Retinal pigment epithelial cell (primary cell): ENCODE measurements around the gene PCDH19.

ENCODE experiments used
- DNase-seq: peaks from one replicate; pipeline ENCODE4 v3.0.0-alpha.2; 2010; ENCODE audit warnings: low read depth
- H3K4me3 ChIP-seq: 2 replicates; pipeline ENCODE4 v1.5.1; 2011; ENCODE audit warnings: mild to moderate bottlenecking, low read length, control low read depth, moderate library complexity
- TF ChIP-seq, protein P1 (sequence below): conservative IDR thresholded peaks from 2 replicates; pipeline ENCODE4 v1.5.1; 2011; ENCODE audit warnings: low read depth, low read length, control low read depth, inconsistent platforms

The PCDH19 gene

DNA sequence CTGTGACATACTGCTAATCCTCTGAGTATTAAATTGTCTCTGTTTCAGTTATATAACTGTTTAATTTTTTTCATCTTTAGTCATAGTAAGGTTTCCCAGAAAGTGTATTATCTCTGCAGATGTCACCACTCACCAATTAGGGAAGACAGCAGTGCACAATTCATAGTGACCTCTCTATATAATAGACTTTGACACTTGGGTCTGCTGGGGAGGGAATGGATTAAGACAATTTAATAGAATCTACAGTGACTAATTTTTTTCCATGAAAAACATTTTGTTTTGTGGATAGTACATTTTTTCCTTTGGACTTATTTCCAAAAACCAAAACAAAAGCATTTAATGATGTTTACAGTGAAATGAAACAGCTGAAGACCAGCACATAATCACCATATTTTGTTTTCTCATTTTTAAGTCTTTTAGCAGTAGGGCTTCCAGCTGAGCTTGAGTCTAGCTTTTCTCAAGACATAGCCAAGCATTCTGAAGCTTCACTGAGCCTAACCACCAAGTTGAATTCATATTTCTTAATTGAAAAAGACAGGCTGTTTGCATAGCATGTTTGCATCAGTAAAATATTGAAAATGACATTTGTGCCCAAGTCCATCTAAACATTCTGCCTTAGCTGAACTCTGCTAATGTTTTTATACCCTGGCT lies 69.5 kb downstream of the PCDH19 start:
- no peak for DNase-seq
- H3K4me3 ChIP-seq, result no peak overlapping the region
- TF ChIP-seq, protein P1, sequence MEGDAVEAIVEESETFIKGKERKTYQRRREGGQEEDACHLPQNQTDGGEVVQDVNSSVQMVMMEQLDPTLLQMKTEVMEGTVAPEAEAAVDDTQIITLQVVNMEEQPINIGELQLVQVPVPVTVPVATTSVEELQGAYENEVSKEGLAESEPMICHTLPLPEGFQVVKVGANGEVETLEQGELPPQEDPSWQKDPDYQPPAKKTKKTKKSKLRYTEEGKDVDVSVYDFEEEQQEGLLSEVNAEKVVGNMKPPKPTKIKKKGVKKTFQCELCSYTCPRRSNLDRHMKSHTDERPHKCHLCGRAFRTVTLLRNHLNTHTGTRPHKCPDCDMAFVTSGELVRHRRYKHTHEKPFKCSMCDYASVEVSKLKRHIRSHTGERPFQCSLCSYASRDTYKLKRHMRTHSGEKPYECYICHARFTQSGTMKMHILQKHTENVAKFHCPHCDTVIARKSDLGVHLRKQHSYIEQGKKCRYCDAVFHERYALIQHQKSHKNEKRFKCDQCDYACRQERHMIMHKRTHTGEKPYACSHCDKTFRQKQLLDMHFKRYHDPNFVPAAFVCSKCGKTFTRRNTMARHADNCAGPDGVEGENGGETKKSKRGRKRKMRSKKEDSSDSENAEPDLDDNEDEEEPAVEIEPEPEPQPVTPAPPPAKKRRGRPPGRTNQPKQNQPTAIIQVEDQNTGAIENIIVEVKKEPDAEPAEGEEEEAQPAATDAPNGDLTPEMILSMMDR, result no peak

DNA sequence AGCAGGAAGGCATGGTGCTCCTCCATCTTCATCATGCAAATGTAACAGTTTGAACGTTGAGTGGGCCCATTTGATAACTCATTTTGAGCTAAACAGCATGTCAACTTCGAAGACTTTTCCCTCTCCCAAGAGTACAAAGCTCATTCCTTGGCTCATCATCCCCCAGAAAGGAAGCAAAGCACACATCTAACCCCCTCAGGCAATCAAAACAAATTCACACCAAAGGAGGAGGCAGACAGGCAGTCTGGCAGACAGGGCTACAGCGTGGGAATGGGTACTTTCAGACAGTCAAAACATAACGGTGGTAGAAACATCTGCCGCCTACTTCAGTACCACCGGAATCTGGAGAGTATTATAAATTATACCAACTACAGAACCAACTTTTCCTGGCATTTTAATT lies 81.7 kb downstream of the PCDH19 start:
- no peak overlapping the region for H3K4me3 ChIP-seq
- TF ChIP-seq, protein P1, result no peak
- no peak for DNase-seq

DNA sequence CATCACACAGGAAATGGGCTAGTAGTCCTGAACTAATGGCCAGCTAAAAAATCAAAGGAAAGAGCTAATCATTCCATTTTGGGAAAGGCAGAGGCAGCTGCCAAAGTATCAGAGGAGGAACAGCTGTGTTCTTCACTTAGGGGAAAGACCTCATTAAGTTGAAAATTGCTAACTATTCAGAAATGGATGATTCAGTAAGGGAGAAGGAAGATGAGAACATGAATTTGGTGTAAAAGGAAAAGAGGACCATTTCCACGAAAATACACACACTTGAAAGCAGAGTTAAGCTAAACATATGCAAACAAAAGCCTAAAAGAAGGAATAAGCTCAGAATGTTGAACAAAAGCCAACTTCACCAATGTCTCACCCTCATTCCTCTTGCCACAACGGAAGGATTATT lies 90.4 kb downstream of the PCDH19 start:
- no peak overlapping the region for H3K4me3 ChIP-seq
- TF ChIP-seq, protein P1, result no peak
- DNase-seq, result no peak

DNA sequence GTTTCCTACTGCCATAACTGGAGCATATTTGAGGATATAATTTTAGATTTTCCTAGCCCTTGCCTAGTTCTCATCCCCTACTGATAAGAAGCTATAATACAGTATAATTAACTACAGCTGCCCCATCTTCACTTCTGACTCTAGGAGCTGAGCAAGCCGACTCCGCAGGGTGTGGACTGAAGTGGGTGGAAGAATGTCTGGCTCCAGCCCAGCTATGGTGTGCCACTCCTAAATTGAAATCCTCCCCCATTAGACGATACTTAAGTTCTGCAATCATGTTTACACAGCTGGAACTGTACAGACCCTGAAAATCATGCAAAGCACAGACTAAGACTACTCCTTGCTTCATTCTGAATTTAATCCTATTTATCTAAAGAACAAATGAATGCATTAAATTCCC lies 93.1 kb downstream of the PCDH19 start:
- H3K4me3 ChIP-seq, result no peak overlapping the region
- DNase-seq, result no peak
- TF ChIP-seq, protein P1, result no peak

DNA sequence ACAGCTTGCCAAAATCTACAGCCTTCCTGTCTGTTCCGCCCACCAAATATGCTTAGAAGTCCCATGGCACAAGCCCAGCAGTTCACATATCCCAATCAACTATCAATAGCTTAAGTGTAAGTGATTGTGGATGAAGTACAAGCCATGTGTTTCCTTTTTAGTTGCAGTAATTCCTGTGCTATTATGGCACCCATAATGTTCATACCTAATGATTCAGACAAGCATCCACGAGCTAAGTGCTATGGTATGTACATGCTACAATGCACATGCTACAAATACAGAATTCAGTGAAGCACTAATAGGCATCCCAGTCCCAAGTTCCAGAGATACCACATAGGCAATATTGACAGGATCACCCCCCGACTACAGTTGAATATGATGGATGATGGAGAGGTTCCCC lies 94.5 kb downstream of the PCDH19 start:
- H3K4me3 ChIP-seq, result no peak overlapping the region
- TF ChIP-seq, protein P1, result no peak
- DNase-seq, result no peak

DNA sequence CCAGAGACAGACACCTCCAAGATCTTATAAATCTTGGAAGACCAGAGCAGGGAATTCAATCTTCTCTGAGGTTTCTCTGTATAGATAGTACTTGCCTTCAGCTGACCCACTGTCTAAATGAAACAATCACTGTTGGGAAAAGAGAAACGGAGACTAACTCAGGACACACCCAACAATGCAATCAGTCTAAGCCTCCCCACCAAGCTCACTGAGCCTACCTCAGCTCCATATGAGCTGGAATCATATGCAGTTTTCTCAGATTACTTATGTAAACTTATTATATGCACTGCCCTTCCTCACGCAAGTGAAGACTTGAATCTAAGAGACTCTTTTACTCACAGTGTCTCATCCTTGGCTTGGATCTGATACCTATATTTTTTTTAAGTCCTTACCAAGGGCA lies 110.5 kb downstream of the PCDH19 start:
- H3K4me3 ChIP-seq, result no peak overlapping the region

DNA sequence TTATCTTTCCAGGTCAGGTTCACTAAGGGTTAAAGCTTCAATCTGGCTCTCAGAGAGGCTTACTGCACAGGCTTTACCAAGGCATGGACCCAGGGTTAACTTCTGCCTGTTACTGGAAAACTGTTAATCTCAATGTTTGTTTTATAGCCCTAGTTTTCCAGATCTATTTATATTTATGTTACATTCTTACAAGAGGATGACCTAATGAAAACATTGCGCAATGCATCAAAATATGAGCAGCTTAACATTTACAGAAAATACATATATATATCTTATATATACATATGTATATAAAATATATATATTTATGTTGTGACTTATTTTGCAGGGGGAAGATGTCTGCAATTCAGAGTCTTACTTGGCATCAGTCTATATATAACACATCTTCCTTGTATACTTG lies 112.3 kb downstream of the PCDH19 start:
- no peak overlapping the region for H3K4me3 ChIP-seq
- DNase-seq, result no peak
- TF ChIP-seq, protein P1, result no peak

More for the DNA sequence above, 110.5 kb downstream of the PCDH19 start:
- DNase-seq, result no peak
- TF ChIP-seq, protein P1, result no peak
